Ishikawa (cell line): ENCODE data around the gene MEIS1.

Experiments used
- CREB1 ChIP-seq: IDR thresholded peaks from 2 replicates; pipeline ENCODE4 v1.6.1; 2012; ENCODE audit warnings: low read depth
- EGR1 ChIP-seq: IDR thresholded peaks from 2 replicates; pipeline ENCODE4 v1.6.1; 2012
- EP300 ChIP-seq: IDR thresholded peaks from 2 replicates; pipeline ENCODE4 v1.6.1; 2012; ENCODE audit warnings: borderline replicate concordance
- FOXM1 ChIP-seq: IDR thresholded peaks from 2 replicates; pipeline ENCODE4 v1.6.1; 2012; ENCODE audit warnings: low read depth, borderline replicate concordance
- MAX ChIP-seq: IDR thresholded peaks from 2 replicates; pipeline ENCODE4 v1.6.1; 2012
- RAD21 ChIP-seq: IDR thresholded peaks from 2 replicates; pipeline ENCODE4 v1.6.1; 2012; ENCODE audit warnings: low read depth
- REST ChIP-seq: IDR thresholded peaks from 2 replicates; pipeline ENCODE4 v1.6.1; 2012; ENCODE audit warnings: low read depth, mild to moderate bottlenecking
- TAF1 ChIP-seq: IDR thresholded peaks from 2 replicates; pipeline ENCODE4 v1.6.1; 2012; ENCODE audit warnings: low read depth, mild to moderate bottlenecking
- TCF12 ChIP-seq: IDR thresholded peaks from 2 replicates; pipeline ENCODE4 v1.6.1; 2012; ENCODE audit warnings: low read depth
- TEAD4 ChIP-seq: IDR thresholded peaks from 2 replicates; pipeline ENCODE4 v1.6.1; 2012
- USF1 ChIP-seq: IDR thresholded peaks from 2 replicates; pipeline ENCODE4 v1.6.1; 2012
- YY1 ChIP-seq: IDR thresholded peaks from 2 replicates; pipeline ENCODE4 v1.6.1; 2012; ENCODE audit warnings: low read depth
- ZBTB7A ChIP-seq: IDR thresholded peaks from 2 replicates; pipeline ENCODE4 v1.6.1; 2012; ENCODE audit warnings: low read depth

- TF ChIP-seq ZBTB7A (no peak), EP300 (no peak), TEAD4 (no peak), TCF12 (no peak), REST (no peak), MAX (no peak), TAF1 (no peak), FOXM1 (no peak), USF1 (no peak), CREB1 (no peak), YY1 (no peak), RAD21 (no peak), EGR1 (no peak)
These were observed 166.7 kb downstream of the MEIS1 start for GRCh38 chr2:66601624-66602023.
